GM18861 (cell line): ENCODE measurements around the gene FAM236B.
A peak's percentile ranks its signal among the peaks of the same experiment; 100 is the strongest.
"Not testable (repeated sequence)": the region's sequence is repeated elsewhere in the genome, so short reads cannot be mapped to it uniquely, and the experiment has no call there.

Source experiments
- ATAC-seq: cut with Tn5 transposase; IDR thresholded peaks from one replicate; pipeline ENCODE4 v1.9.1; 2021; ENCODE audit not compliant: unreplicated experiment

FAM236B gene

DNA sequence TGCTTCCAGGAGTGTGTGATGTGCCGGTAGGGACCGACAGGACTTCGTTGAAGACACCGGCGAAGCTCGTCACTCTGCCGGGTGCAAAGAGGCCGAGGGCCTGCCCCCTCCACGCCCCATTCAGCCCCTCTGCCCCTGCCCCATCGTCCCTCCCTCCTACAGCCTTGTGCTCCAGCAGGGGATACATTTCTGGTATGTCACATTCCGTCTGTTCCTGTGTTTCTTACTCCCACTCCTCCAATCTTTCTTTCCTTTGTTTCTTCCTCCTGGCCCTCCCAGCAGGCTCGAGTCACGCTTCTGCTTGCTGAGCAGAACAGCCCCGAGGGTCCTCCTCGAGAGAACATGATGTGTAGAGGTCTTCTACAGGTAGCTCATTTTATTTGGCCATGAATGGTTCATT is at the start of gene FAM236B:
Gene FAM236B, minus strand, starts transcription at position 101 of the 400 bp plus-strand sequence. Its CDS starts 100 bp downstream, at position 1.
- ATAC-seq = not testable (repeated sequence)

DNA sequence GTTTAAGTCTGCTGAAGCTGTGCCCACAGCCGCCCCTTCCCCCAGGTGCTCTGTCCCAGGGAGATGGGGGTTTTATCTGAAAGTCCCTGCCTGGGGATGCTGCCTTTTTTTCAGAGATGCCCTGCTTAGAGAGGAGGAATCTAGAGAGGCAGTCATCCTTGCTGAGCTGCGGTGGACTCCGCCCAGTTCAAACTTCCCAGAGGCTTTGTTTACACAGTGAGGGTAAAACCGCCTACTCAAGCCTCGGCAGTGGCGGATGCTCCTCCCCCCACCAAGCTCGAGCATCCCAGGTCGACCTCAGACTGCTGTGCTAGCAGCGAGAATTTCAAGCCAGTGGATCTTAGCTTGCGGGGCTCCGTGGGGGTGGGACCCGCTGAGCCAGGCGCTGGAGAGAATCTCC is 48.2 kb upstream of the FAM236B start:
- not testable (repeated sequence) for ATAC-seq

DNA sequence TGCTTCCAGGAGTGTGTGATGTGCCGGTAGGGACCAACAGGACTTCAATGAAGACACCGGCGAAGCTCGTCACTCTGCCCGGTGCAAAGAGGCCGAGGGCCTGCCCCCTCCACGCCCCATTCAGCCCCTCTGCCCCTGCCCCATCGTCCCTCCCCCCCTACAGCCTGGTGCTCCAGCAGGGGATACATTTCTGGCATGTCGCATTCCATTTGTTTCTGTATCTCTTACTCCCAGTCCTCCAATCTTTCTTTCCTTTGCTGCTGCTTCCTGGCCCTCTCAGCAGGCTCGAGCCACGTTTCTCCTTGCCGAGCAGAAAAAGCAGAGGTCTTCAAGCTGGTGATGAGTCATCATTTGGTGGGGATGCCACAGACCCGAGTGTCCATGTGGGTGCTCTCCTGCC is 25.6 kb upstream of the FAM236B start, which contains the start of gene FAM236D:
Gene FAM236D, minus strand, starts transcription at position 101 of the 400 bp plus-strand sequence. Its CDS starts 100 bp downstream, at position 1.
- not testable (repeated sequence) for ATAC-seq

DNA sequence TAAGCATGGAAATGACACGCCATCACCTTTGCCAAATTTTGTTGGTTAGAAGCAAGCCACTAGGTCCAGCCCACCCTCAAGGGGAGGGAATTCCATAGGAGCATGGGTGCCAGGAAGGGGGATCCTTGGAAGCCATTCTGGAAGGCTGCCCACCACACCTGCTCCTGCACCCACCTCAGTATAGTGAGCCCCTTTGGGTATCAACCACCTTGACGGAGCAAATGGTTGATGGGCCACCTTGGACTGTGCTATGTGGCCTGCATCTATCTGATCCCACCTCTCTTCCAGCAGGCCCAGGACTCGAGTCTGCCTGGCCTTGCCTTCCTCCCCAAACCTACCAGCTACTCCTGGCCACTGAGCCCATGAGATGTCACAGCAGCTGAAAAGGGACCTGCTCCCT is 7.9 kb upstream of the FAM236B start:
- not testable (repeated sequence) for ATAC-seq

DNA sequence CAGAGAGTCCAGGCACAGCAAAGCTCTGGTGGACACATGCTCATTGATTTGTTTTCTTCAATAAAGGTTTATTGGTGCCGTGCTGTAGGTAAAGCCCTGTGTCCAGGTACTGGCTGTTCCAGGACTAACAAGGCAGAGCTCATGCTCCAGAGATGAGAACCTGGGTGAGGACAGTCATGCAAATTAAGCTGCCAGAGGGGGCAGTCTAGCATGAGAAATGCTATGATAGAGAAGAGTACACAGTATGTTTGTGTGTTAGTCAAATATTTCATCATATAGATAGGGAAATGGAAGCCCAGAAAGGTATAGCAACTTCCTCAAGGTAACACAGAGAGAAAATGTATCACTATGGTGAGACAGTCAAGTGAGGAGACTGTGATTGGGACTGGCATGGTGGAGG is 5.7 kb upstream of the FAM236B start:
- ATAC-seq = not testable (repeated sequence)

DNA sequence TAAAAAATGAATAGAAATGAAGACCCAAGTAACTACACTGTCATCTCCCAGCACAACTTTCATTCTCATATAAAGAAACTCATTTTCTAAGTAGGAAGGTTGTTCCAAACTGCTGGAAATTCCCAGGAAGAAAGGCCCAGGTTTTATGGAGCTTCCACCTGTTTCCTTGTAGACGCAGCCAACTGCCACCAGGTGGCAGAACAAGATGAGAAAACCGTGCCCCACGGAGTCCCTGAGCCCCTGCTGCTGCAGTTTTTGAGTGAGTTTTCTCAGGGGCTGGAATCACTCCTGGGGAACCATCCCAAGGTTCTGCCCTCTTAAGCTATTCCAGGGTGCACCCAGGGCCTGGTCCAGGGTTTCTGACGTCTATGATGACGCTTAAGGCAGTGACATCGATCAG is 1.5 kb upstream of the FAM236B start:
- ATAC-seq = not testable (repeated sequence)

DNA sequence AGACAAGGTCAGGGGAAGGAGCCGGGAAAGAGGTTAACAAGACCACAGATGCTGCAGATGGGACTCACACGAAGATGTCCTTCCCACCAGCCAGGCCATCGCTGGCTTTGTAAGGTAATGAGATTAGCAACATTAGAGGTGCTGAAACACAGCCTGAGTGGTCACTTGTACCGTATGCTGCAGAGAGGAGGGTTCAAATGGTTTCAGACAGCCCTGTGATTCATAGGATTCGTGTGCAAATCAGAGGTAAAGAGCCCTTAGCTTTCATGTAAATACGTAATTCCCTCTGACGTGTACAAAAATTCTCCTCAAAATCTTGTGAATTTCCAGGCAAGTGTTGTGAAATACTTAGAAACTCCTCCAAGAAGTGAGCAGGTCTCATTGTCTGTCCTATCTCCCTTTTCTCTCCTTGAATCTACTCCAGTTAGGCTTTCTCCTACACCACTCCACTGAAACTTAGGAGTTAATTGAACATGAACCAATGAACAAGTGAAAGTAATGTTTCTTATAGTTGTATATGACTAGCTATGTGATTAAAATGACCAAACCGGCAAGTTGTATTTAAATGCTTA is 991 bp upstream of the FAM236B start:
- not testable (repeated sequence) for ATAC-seq

DNA sequence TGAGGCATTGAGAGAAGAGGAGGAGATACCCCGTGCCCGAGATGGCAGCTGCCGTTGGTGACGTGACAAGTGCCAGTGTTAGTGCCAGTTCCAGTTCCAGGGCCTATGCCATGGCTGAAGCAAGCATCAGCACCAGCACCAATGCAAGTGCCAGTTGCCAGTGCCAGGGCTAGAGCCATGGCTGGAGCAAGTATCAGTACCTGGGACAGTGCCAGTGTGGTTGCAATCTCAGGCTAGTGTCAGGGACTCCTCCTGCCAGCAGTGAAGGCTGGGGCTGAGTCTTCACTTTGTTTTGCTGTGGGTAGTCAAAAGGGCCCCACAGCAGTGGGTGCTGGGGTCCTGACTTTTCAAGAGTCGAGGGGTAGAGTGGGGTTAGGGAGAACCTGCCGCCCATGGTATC is 4.3 kb downstream of the FAM236B start:
- ATAC-seq = not testable (repeated sequence)

DNA sequence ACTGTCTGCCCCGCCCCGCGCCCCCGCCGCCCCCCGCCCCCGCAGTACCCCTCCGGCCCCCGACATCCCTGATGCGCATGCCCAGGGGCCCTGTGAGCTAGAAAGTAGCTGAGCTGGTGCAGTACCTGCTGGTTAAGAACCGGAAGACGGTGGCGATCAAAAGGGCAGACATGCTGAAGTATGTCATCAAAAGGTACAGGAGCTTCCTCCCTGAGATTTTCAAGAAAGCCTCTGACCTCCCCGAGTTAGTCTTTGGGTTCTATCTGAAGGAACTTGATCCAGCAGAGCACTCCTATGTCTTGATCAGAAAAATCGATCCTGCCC is 5.0 kb downstream of the FAM236B start:
- ATAC-seq = peak; percentile 73

DNA sequence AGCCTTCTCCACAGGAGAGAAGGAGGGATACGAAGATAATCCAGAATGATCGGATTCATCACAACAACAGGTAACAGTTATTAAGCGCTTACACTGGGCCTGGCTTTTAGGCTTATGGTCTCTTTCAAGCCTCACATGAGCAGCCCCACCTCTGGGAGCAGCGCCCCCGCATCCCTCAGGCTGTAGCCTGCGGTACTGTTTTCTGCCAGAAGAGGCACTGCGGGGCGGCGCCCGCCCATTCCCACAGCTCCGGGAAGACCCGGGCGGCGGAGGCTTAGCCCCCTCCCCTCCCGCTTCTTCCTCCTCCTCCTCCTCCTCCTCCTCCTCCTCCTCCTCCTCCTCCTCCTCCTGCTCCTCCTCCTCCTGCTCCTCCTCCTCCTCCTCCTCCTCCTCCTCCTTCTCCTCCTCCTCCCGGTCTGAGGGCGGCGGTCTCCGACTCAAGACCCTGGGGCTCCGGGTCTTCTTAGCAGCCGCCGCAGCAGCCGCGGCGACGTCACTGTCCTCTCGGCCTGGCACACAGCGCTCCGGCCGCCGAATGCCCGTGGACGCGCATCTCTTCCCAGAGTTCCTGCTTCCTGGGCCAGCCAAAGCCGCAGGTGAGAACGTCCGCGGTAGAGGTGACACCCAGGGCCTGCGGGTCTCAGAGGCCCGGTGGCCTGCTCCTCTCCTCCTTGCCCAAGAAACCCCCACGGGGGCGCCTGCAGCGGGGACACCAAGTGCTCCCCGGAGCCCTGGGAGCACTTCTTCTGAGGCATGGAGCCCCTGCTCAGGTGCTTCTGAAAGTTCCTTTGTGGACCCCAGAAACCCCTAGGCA is 5.6 kb downstream of the FAM236B start, which contains the start of gene DMRTC1B:
Gene DMRTC1B, plus strand, starts transcription at position 238 of the 814 bp plus-strand sequence. CDS start 68,246 bp downstream, outside the sequence.
- ATAC-seq = peak; percentile 86

DNA sequence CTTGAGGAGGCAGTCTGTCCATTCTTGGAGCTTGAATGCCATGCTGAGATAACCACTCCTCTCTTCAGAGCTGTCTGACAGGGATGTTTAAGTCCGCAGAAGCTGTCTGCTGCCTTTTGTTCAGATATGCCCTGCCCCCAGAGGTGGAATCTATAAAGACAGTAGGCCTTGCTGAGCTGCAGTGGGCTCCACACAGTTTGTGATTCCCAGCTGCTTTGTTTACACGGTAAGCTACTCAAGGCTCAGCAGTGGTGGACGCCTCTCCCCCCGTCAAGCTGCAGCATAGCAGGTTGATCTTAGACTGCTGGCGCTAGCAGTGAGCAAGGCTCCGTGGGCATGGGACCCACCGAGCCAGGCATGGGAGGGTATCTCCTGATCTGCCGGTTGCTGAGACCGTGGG is 22.0 kb downstream of the FAM236B start:
- ATAC-seq = not testable (repeated sequence)

DNA sequence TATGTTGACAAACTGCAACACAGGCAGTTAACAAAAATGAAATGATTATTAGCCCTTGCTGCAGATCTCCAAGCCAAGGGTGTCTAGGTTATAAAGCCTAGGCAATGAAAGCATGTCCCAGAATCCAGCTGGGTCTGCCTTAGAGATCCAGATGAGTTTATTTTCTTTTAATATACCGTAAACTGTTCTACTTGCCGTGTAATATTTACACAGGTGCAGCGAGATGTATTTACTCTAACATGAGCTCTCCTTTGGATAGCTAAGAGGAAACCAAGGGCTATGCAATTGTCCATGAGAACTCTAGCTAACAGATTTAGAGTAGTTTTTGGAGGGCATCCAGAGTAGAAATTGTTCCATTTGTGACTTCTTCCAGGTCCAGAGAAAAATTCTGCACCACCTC is 33.9 kb downstream of the FAM236B start:
- ATAC-seq = not testable (repeated sequence)

DNA sequence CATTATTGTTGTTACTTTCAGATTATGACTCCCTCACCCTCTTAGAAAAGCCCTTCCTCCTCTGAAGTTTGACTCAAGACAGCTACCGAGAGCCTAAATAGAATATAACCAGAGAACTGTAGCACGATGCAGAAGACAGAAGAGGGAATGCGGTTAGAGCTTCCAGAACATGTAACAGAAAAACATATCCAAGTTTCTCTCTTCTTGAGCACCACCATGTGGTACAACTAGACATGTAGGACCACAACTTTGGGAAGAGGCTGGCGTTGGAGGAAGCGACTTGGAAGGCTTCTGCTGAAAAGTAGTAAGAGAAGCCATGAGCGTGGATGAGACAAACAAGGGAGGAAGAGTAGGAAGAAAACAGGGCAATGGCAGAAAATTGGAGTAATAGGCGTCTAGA is 36.9 kb downstream of the FAM236B start:
- ATAC-seq = not testable (repeated sequence)

DNA sequence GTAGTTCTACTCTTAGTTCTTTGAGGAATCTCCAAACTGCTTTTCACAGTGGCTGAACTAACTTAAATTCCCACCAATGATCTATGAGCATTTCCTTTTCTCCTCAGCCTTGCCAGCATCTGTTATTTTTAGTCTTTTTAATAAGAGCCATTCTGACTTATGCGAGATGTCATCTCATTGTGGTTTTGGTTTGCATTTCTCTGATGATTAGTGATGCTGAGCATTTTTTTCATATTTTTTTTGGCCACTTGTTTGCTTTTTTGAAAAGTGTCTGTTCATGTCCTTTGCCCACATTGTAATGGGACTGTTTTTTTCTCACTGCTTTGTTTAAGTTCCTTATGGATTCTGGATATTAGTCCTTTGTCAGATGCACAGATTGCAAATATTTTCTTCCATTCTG is 46.9 kb downstream of the FAM236B start:
- ATAC-seq = no peak

DNA sequence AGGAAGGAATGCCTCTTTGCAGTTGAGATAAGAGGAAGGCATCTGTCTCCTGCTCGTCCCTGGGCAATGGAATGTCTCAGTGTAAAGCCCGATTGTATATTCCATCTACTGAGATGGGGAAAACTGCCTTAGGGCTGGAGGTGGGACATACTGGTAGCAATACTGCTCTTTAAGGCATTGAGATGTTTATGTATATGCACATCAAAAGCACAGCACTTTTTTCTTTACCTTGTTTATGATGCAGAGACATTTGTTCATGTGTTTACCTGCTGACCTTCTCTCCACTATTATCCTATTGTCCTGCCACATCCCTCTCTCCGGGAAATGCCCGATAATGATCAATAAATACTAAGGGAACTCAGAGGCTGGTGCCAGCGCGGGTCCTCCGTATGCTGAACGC is 48.8 kb downstream of the FAM236B start:
- ATAC-seq = not testable (repeated sequence)
